RWPE1 (cell line): ENCODE data around the gene LRRC74B.
"Not testable (repeated sequence)": the region's sequence is repeated elsewhere in the genome, so short reads cannot be mapped to it uniquely, and the experiment has no call there.

Experiments
- CTCF ChIA-PET: fragments of 350-600 bp; sonication (Branson Sonifier 250); formaldehyde crosslinking; extraction: SDS; loops from one replicate; lab custom pipeline; 2021; lab: Yijun Ruan, JAX
- POLR2A ChIA-PET: fragments of 400-600 bp; formaldehyde crosslinking; extraction: SDS; loops from one replicate; lab custom pipeline; 2020; ENCODE audit warnings: antibody characterized with exemption; ENCODE audit not compliant: low non-redundant PET; lab: Yijun Ruan, JAX
- DNase-seq: peaks from one replicate; pipeline ENCODE4 v3.0.0; 2012; ENCODE audit warnings: low spot score
- H3K27ac ChIP-seq: fragments of 450-650 bp; 2 replicates; pipeline ENCODE4 v1.5.1; 2017
- TF ChIP-seq, protein P1 (sequence below): fragments of 450-650 bp; conservative IDR thresholded peaks from 2 replicates; pipeline ENCODE4 v1.5.1; 2017; ENCODE audit warnings: low read depth, mild to moderate bottlenecking

Gene LRRC74B

GRCh38 chr22:20999350-21000206 lies 46.2 kb upstream of the LRRC74B start:
- POLR2A ChIA-PET: no interaction called here
- no peak for DNase-seq
- TF ChIP-seq, protein P1, sequence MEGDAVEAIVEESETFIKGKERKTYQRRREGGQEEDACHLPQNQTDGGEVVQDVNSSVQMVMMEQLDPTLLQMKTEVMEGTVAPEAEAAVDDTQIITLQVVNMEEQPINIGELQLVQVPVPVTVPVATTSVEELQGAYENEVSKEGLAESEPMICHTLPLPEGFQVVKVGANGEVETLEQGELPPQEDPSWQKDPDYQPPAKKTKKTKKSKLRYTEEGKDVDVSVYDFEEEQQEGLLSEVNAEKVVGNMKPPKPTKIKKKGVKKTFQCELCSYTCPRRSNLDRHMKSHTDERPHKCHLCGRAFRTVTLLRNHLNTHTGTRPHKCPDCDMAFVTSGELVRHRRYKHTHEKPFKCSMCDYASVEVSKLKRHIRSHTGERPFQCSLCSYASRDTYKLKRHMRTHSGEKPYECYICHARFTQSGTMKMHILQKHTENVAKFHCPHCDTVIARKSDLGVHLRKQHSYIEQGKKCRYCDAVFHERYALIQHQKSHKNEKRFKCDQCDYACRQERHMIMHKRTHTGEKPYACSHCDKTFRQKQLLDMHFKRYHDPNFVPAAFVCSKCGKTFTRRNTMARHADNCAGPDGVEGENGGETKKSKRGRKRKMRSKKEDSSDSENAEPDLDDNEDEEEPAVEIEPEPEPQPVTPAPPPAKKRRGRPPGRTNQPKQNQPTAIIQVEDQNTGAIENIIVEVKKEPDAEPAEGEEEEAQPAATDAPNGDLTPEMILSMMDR: no peak
- CTCF ChIA-PET: no interaction called here
- H3K27ac ChIP-seq: peak overlapping the region; percentile 99

GRCh38 chr22:21000207-21000986 lies 45.3 kb upstream of the LRRC74B start:
- H3K27ac ChIP-seq: peak overlapping the region; percentile 99
- POLR2A ChIA-PET: no interaction called here
- TF ChIP-seq, protein P1: no peak
- no peak for DNase-seq
- CTCF ChIA-PET: no interaction called here

DNA sequence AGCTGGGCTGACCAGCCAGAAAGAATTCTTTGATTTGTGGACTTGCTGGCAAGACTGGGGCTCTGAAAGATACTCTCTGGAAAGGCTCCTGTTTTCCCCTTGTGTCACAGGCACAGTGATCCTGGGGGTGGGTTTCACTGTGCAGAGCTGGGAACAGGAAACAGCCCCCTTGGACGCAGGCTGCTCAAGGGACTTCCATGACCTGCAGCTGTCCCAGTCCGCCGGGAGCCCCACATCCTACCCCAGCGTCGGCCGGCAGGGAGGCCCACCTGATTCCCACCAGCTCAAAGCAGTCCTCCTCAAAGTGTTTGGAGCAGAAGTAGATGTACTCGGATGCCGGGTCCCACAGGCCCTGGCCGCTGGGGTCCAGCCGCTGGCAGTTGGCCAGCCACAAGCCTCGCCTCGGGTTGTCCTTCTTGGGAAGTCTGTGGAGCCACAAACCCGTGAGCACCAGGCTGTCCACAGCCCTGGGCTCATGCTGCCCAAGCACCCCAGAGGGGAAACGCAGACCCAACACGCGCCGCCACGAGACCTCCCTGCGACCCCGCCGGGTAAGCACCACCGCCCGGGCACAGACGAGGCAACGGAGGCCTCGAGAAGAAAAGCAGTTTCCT lies 44.7 kb upstream of the LRRC74B start:
- H3K27ac ChIP-seq: peak overlapping the region; percentile 99
- TF ChIP-seq, protein P1: no peak
- POLR2A ChIA-PET: no interaction called here
- no peak for DNase-seq
- CTCF ChIA-PET: no interaction called here

DNA sequence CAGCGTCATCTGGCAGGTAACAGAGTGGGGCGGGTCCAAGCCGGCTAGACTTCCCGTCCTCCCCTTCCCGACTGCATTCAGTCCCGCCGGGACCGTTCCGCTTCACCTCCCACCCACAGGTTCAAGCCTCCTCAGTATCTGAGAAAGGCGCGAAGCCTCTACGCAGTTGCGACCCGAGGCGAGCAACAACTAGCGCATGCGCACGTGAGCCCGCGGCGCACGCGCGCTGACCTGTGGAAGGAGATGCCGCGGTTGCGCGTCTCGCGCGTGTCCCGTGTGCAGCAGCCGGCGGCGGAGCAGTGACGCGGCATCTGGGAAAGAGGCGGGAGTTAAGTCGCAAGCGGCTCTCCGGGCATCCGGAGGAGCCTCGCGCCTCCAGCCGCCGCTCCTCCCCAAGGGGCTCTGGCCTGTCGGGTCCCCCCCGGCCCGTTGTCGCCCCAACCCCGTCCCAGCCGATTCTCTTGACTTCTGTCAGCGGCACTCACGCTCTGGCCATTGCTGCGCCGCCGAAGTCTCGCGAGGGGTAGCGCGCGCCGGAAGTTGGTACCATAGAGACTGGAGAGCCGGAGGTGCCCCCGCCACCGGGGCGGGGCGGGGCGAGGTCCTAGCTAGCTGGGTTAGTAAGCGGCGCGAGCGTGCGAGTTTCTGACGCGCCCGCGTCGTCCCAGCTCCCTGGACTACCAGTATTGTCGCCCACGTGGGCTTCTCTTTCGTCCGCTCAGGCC lies 44.0 kb upstream of the LRRC74B start, which contains the start of gene THAP7:
Gene THAP7, minus strand, starts transcription at position 518 of the 725 bp plus-strand sequence. Its CDS starts 207 bp downstream, at position 311.
- CTCF ChIA-PET: no interaction called here

DNA sequence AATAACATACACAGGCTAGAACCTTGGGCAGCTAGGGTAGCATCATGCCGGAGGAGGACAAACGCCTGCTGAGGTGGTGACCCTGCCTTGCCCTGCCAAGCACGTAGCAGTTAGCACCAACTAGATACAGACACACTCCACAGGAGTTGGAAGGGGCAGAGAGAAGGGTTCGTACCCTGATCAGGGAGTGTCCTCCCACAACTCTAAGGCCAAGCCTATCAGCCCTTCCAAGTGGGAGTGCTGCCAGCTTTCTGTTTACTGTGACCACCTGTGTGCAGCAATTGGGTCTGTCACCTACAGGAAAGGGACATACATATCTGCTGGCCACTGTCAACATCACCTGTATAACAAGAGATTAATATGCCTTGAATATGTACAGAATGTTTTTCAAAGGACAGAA lies 42.0 kb upstream of the LRRC74B start:
- peak overlapping the region; percentile 99 for H3K27ac ChIP-seq
- CTCF ChIA-PET: interaction anchor here (0.6 kb wide), 1 partner anchor 621 kb away, joined by 3 read pairs; no protein-coding TSS in a partner anchor
- TF ChIP-seq, protein P1: no peak
- no peak for DNase-seq
- POLR2A ChIA-PET: no interaction called here

More for the DNA sequence above, 44.0 kb upstream of the LRRC74B start, which contains the start of gene THAP7:
- H3K27ac ChIP-seq: peak within 1 kb of the TSS; percentile 99
- POLR2A ChIA-PET: interaction anchor here (1.5 kb wide), 1 partner anchor 19 kb away, joined by 6 read pairs; the partner anchor contains the start of gene LZTR1
- TF ChIP-seq, protein P1: no peak
- peak; percentile 83 for DNase-seq

- H3K27ac ChIP-seq, DNase-seq, POLR2A ChIA-PET, CTCF ChIA-PET: not testable (repeated sequence)
Measured at GRCh38 chr22:21009208-21009607, 36.5 kb upstream of the LRRC74B start.
